PC-3 (cell line): ENCODE results near the gene IL23R. TPM values are rescaled to one million over a fixed set of nuclear protein-coding genes. Genes with fewer than 3 reads are reported as not detected.
A peak's percentile ranks its signal among the peaks of the same experiment; 100 is the strongest.

Source experiments
- ATAC-seq: fragments of 200-7000 bp; cut with Tn5 transposase; 2 replicates; pipeline ENCODE4 v1.9.1; 2020; ENCODE audit warnings: mild to moderate bottlenecking, moderate library complexity
- BruUV-seq: library from RNA; stranded (reverse); fragments of 400-500 nt; replicated peaks from 2 replicates; lab custom pipeline; 2021; lab: Mats Ljungman, UMichigan
- CTCF ChIA-PET: fragments of 300-600 bp; sonication (Branson Sonifier 250); formaldehyde crosslinking; loops from one replicate; lab custom pipeline; 2022; ENCODE audit warnings: antibody characterized with exemption; lab: Charles Lee
- POLR2A ChIA-PET: fragments of 300-600 bp; sonication (Branson Sonifier 250); formaldehyde crosslinking; loops from one replicate; lab custom pipeline; 2022; ENCODE audit warnings: antibody characterized with exemption; ENCODE audit not compliant: unreplicated experiment; lab: Charles Lee
- DNase-seq: peaks from one replicate; pipeline ENCODE4 v3.0.0-alpha.2; 2015
- H2AFZ ChIP-seq: fragments of 300-600 bp; sonication (generic); 2 replicates; pipeline ENCODE4 v1.6.0; 2016; ENCODE audit warnings: antibody characterized with exemption, low read length
- H3F3A ChIP-seq: fragments of 300-600 bp; sonication (generic); one replicate; pipeline ENCODE4 v1.6.0; 2017; ENCODE audit warnings: antibody characterized with exemption, low read length, control low read depth, mild to moderate bottlenecking; ENCODE audit not compliant: unreplicated experiment
- H3K27ac ChIP-seq: fragments of 300-600 bp; sonication (generic); 2 replicates; pipeline ENCODE4 v1.5.1; 2016; ENCODE audit warnings: mild to moderate bottlenecking, low read length
- H3K27me3 ChIP-seq: fragments of 300-600 bp; sonication (generic); 2 replicates; pipeline ENCODE4 v1.6.1; 2016; ENCODE audit warnings: low read length, mixed read lengths
- H3K36me3 ChIP-seq: fragments of 300-600 bp; sonication (generic); 2 replicates; pipeline ENCODE4 v1.6.1; 2016; ENCODE audit warnings: low read depth, mixed run types, low read length, mixed read lengths
- H3K4me1 ChIP-seq: fragments of 300-600 bp; sonication (generic); 2 replicates; pipeline ENCODE4 v1.5.1; 2016; ENCODE audit warnings: low read length; ENCODE audit not compliant: insufficient read depth
- H3K4me2 ChIP-seq: fragments of 300-600 bp; sonication (generic); 2 replicates; pipeline ENCODE4 v1.6.0; 2016; ENCODE audit warnings: low read length
- H3K4me3 ChIP-seq: fragments of 300-600 bp; sonication (generic); 2 replicates; pipeline ENCODE4 v1.5.1; 2016; ENCODE audit warnings: mild to moderate bottlenecking, low read length, mixed read lengths
- H3K79me2 ChIP-seq: fragments of 300-600 bp; sonication (generic); 2 replicates; pipeline ENCODE4 v1.6.1; 2017; ENCODE audit warnings: low read length, mixed read lengths
- H3K9ac ChIP-seq: fragments of 300-600 bp; sonication (generic); 2 replicates; pipeline ENCODE4 v1.6.0; 2016; ENCODE audit warnings: mild to moderate bottlenecking, low read length
- H3K9me2 ChIP-seq: fragments of 300-600 bp; sonication (generic); replicated peaks from 2 replicates; pipeline ENCODE4 v1.6.1; 2016; ENCODE audit warnings: mixed run types, low read length, mixed read lengths
- H3K9me3 ChIP-seq: fragments of 300-600 bp; sonication (generic); 2 replicates; pipeline ENCODE4 v1.6.1; 2016; ENCODE audit warnings: low read length, mixed read lengths
- H4K20me1 ChIP-seq: fragments of 300-600 bp; sonication (generic); 2 replicates; pipeline ENCODE4 v1.6.1; 2016; ENCODE audit warnings: low read length, mixed read lengths
- CTCF ChIP-seq: fragments of 300-600 bp; sonication (generic); conservative IDR thresholded peaks from 2 replicates; pipeline ENCODE4 v1.5.1; 2017; ENCODE audit warnings: antibody characterized with exemption, low read depth, mild to moderate bottlenecking, low read length
- EZH2 ChIP-seq: fragments of 300-600 bp; sonication (generic); IDR thresholded peaks from one replicate; pipeline ENCODE4 v1.6.1; 2017; ENCODE audit warnings: antibody characterized with exemption, mild to moderate bottlenecking, low read length; ENCODE audit not compliant: unreplicated experiment
- EZH2phosphoT487 ChIP-seq: fragments of 300-600 bp; sonication (generic); IDR thresholded peaks from 2 replicates; pipeline ENCODE4 v1.6.1; 2018; ENCODE audit warnings: mild to moderate bottlenecking, antibody characterized with exemption, low read length, borderline replicate concordance
- intact Hi-C: fragments of 100-400 bp; cut with micrococcal nuclease; formaldehyde crosslinking; loops from 2 replicates; pipeline ENCODE4 v1.9.0; 2023
- total RNA-seq: library from RNA; depleted of rRNA; stranded (reverse); fragments of >200 nt; gene quantifications from 2 replicates; pipeline ENCODE4 v1.2.3, GENCODE V29; 2014

The IL23R gene
- total RNA-seq, 1 experiment from 2014 or later, result not detected

GRCh38 chr1:67133177-67133576, 33.1 kb upstream of the IL23R start:
- TF ChIP-seq CTCF (no peak), EZH2 (no peak), EZH2phosphoT487 (no peak)
- ATAC-seq (no peak), DNase-seq (no peak)
- ChIA-PET POLR2A (no interaction called here), CTCF (no interaction called here)
- Histone ChIP-seq H3K9ac (no peak overlapping the region), H3K79me2 (no peaks in the 10 kb centered on the region), H3K36me3 (no peaks in the 10 kb centered on the region), H3K9me3 (no peaks in the 10 kb centered on the region), H3K4me3 (no peak overlapping the region), H3K27me3 (no peaks in the 10 kb centered on the region), H3K27ac (no peak overlapping the region), H3K4me2 (no peak overlapping the region), H3K9me2 (no peaks in the 10 kb centered on the region), H3F3A (no peaks in the 10 kb centered on the region), H3K4me1 (no peaks in the 10 kb centered on the region), H4K20me1 (no peaks in the 10 kb centered on the region), H2AFZ (no peak overlapping the region)
- intact Hi-C loops, result no loop called here
- no TSS peak for BruUV-seq

GRCh38 chr1:67134695-67135094, 31.6 kb upstream of the IL23R start, which contains the start of gene C1orf141:
Gene C1orf141 (minus strand): TSS chr1:67134970. CDS start chr1:67127240, 7,730 bp downstream.
- no peak within 1 kb of the TSS for H3K4me3 ChIP-seq
- no peaks in the 10 kb centered on the region for H3K9me2 ChIP-seq
- no TSS peak for BruUV-seq
- H3K4me2 ChIP-seq, result no peak within 1 kb of the TSS
- H3K4me1 ChIP-seq, result no peaks in the 10 kb centered on the region
- H3K9ac ChIP-seq, result no peak within 1 kb of the TSS
- no peaks in the 10 kb centered on the region for H3K9me3 ChIP-seq
- no peak within 1 kb of the TSS for H3K27ac ChIP-seq
- POLR2A ChIA-PET, result no interaction called here
- TF ChIP-seq EZH2 (no peak), CTCF (no peak), EZH2phosphoT487 (no peak)
- H4K20me1 ChIP-seq, result no peaks in the 10 kb centered on the region
- H3K79me2 ChIP-seq, result no peaks in the 10 kb centered on the region
- H3K27me3 ChIP-seq, result no peaks in the 10 kb centered on the region
- no peak for DNase-seq
- no peak for ATAC-seq
- no peaks in the 10 kb centered on the region for H3F3A ChIP-seq
- H3K36me3 ChIP-seq, result no peaks in the 10 kb centered on the region
- H2AFZ ChIP-seq, result no peak within 1 kb of the TSS
- intact Hi-C loops, result no loop called here
- CTCF ChIA-PET, result no interaction called here

- H2AFZ ChIP-seq, result no peak overlapping the region
- no peaks in the 10 kb centered on the region for H4K20me1 ChIP-seq
- ATAC-seq (no peak), DNase-seq (peak; percentile 16)
- no peaks in the 10 kb centered on the region for H3K27me3 ChIP-seq
- no peaks in the 10 kb centered on the region for H3K9me2 ChIP-seq
- no peak overlapping the region for H3K27ac ChIP-seq
- no peak overlapping the region for H3K4me3 ChIP-seq
- H3K4me2 ChIP-seq, result no peak overlapping the region
- no peaks in the 10 kb centered on the region for H3K79me2 ChIP-seq
- CTCF ChIA-PET, result no interaction called here
- H3F3A ChIP-seq, result no peaks in the 10 kb centered on the region
- BruUV-seq, result no TSS peak
- no peaks in the 10 kb centered on the region for H3K9me3 ChIP-seq
- no peak overlapping the region for H3K9ac ChIP-seq
- intact Hi-C loops, result no loop called here
- no peaks in the 10 kb centered on the region for H3K36me3 ChIP-seq
- TF ChIP-seq EZH2phosphoT487, result no peak
- TF ChIP-seq EZH2, result no peak
- no peak for TF ChIP-seq CTCF
- POLR2A ChIA-PET, result no interaction called here
- no peaks in the 10 kb centered on the region for H3K4me1 ChIP-seq
Measured at GRCh38 chr1:67135354-67135753, 30.9 kb upstream of the IL23R start.
